DOHH2 (cell line): ENCODE measurements around the gene NUF2.

Experiments
- EZH2phosphoT487 ChIP-seq: fragments of 200-600 bp; sonication (generic); IDR thresholded peaks from 2 replicates; pipeline ENCODE4 v1.6.1; 2017; ENCODE audit warnings: borderline replicate concordance, mild to moderate bottlenecking, antibody characterized with exemption, low read length, moderate library complexity, mixed read lengths
- TF ChIP-seq, protein P1 (sequence below): fragments of 200-600 bp; sonication (generic); IDR thresholded peaks from one replicate; pipeline ENCODE4 v1.5.1; 2014; ENCODE audit warnings: antibody characterized with exemption, mild to moderate bottlenecking, low read depth, low read length; ENCODE audit not compliant: poor library complexity, severe bottlenecking

- TF ChIP-seq, protein P1, sequence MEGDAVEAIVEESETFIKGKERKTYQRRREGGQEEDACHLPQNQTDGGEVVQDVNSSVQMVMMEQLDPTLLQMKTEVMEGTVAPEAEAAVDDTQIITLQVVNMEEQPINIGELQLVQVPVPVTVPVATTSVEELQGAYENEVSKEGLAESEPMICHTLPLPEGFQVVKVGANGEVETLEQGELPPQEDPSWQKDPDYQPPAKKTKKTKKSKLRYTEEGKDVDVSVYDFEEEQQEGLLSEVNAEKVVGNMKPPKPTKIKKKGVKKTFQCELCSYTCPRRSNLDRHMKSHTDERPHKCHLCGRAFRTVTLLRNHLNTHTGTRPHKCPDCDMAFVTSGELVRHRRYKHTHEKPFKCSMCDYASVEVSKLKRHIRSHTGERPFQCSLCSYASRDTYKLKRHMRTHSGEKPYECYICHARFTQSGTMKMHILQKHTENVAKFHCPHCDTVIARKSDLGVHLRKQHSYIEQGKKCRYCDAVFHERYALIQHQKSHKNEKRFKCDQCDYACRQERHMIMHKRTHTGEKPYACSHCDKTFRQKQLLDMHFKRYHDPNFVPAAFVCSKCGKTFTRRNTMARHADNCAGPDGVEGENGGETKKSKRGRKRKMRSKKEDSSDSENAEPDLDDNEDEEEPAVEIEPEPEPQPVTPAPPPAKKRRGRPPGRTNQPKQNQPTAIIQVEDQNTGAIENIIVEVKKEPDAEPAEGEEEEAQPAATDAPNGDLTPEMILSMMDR: no peak
- no peak for TF ChIP-seq EZH2phosphoT487
These were observed 67.2 kb downstream of the NUF2 start for GRCh38 chr1:163388970-163389369.
